SK-N-MC (cell line): Measurements from ENCODE around the gene INPP5B.

Experiments used
- EZH2 ChIP-seq: fragments of 200-600 bp; sonication (generic); IDR thresholded peaks from one replicate; pipeline ENCODE4 v1.6.1; 2017; ENCODE audit warnings: antibody characterized with exemption
- FOXP2 ChIP-seq: optimal IDR thresholded peaks from 2 replicates; pipeline ENCODE3; 2011; ENCODE audit warnings: mild to moderate bottlenecking, moderate library complexity; ENCODE audit not compliant: insufficient read depth; ENCODE audit errors: extremely low read length, control extremely low read depth
- POLR2AphosphoS5 ChIP-seq: IDR thresholded peaks from 2 replicates; pipeline ENCODE4 v1.6.1; 2012; ENCODE audit warnings: mild to moderate bottlenecking, low read depth, low read length, borderline replicate concordance

DNA sequence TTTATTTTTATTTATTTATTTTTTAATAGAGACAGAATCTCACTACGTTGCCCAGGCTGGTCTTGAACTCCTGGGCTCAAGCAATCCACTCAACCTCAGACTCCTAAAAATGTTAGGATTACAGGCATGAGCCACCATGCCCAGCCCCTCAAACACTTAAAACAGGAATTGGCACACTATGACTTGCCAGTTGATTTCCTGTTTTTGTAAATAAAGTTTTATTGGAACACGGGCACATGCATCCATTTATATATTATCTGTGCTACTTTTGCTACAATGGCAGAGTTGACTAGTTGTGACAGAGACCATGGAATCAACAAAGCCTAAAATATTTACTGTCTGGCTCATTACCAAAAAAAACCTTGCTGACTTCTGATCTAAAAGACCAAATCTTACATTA, 122.9 kb downstream of the INPP5B start:
- TF ChIP-seq EZH2 (no peak), POLR2AphosphoS5 (no peak), FOXP2 (no peak)
